ENCODE results near the gene HAS3. TPM values are rescaled to one million over a fixed set of nuclear protein-coding genes. Genes with fewer than 3 reads are reported as not detected.

Gene HAS3
- total RNA-seq, 1 donor from 2014 or later: 0.82 TPM

DNA sequence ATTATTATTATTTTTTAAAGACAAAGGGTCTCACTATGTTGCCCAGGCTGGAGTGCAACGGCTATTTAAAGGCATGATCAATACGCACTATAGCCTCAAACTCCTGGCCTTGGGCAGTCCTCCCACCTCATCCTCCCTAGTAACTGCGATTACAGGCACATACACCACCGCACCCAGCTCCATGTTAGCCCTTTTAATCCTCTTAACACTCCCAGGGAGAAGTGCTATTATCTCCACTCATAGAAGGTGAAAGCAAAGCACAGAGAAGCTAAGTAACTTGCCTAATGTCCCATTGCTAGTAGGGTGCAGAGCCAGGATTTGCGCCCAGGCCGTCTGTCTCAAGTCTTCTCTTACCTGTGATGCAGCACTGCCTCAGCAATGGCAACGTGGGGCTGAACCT is 5.0 kb downstream of the HAS3 start:
- CTCF ChIA-PET: no interaction called here
- intact Hi-C loops (cut with micrococcal nuclease): no loop called here
- ATAC-seq (ENCODE audit: low read depth): no peak
- DNase-seq: no peak
- Mint-ChIP-seq H3K4me3 (no peak overlapping the region), H3K36me3 (ENCODE audit: low read depth) (peaks cover 42% of the 10 kb centered on the region), H3K4me1 (peaks cover 13% of the 10 kb centered on the region), H3K27ac (no peak overlapping the region), H3K27me3 (peaks cover 22% of the 10 kb centered on the region), H3K9me3 (no peaks in the 10 kb centered on the region)
- POLR2A ChIA-PET: no interaction called here
- TF ChIP-seq, protein P1, sequence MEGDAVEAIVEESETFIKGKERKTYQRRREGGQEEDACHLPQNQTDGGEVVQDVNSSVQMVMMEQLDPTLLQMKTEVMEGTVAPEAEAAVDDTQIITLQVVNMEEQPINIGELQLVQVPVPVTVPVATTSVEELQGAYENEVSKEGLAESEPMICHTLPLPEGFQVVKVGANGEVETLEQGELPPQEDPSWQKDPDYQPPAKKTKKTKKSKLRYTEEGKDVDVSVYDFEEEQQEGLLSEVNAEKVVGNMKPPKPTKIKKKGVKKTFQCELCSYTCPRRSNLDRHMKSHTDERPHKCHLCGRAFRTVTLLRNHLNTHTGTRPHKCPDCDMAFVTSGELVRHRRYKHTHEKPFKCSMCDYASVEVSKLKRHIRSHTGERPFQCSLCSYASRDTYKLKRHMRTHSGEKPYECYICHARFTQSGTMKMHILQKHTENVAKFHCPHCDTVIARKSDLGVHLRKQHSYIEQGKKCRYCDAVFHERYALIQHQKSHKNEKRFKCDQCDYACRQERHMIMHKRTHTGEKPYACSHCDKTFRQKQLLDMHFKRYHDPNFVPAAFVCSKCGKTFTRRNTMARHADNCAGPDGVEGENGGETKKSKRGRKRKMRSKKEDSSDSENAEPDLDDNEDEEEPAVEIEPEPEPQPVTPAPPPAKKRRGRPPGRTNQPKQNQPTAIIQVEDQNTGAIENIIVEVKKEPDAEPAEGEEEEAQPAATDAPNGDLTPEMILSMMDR (IDR thresholded peaks at IDR 0.05): no peak

- POLR2A ChIA-PET: no interaction called here
- ATAC-seq (ENCODE audit: low read depth): no peak
These were observed 5.9 kb downstream of the HAS3 start for GRCh38 chr16:69111216-69111875.

DNA sequence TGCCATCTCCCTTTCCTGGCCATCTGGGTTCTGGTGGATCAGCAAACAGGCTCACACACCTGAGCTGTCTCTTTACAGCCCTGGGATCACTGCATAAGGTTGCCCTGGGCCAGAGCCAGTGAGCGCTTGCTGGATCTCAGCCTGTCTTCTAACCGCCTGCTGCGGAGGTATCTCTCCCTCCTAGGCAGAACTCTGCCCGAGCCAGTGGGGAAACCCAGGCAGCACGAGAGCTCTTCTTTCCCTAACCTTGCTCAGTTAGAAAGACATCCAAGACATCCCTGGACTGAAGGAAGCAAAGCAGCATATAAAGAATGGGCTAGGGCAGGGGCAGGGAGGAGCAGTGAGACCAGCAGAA is 6.4 kb downstream of the HAS3 start:
- peaks cover 7% of the 10 kb centered on the region for H3K4me1 Mint-ChIP-seq
- no peaks in the 10 kb centered on the region for H3K9me3 Mint-ChIP-seq
- no peak overlapping the region for H3K4me3 Mint-ChIP-seq
- H3K27me3 Mint-ChIP-seq: peaks cover 16% of the 10 kb centered on the region
- DNase-seq (no peak), ATAC-seq (ENCODE audit: low read depth) (no peak)
- ChIA-PET CTCF (interaction anchor here (1.3 kb wide), 2 partner anchors 9 to 18 kb away, joined by 3 to 6 read pairs; no protein-coding TSS in a partner anchor), POLR2A (interaction anchor here (0.6 kb wide), 1 partner anchor 745 kb away, joined by 7 read pairs; no protein-coding TSS in a partner anchor)
- intact Hi-C loops (cut with micrococcal nuclease): no loop called here
- H3K36me3 Mint-ChIP-seq (ENCODE audit: low read depth): peaks cover 47% of the 10 kb centered on the region
- TF ChIP-seq, protein P1 (IDR thresholded peaks at IDR 0.05): no peak
- H3K27ac Mint-ChIP-seq: no peak overlapping the region

More at GRCh38 chr16:69111216-69111875, 5.9 kb downstream of the HAS3 start:
- TF ChIP-seq, protein P1 (IDR thresholded peaks at IDR 0.05): no peak
- CTCF ChIA-PET: interaction anchor here (1.3 kb wide), 1 partner anchor 9 kb away, joined by 3 read pairs; no protein-coding TSS in a partner anchor
- Mint-ChIP-seq H3K4me3 (no peak overlapping the region), H3K36me3 (ENCODE audit: low read depth) (peaks cover 45% of the 10 kb centered on the region), H3K9me3 (no peaks in the 10 kb centered on the region), H3K27ac (no peak overlapping the region), H3K27me3 (peaks cover 18% of the 10 kb centered on the region), H3K4me1 (peaks cover 9% of the 10 kb centered on the region)
- intact Hi-C loops (cut with micrococcal nuclease): no loop called here
- no peak for DNase-seq

DNA sequence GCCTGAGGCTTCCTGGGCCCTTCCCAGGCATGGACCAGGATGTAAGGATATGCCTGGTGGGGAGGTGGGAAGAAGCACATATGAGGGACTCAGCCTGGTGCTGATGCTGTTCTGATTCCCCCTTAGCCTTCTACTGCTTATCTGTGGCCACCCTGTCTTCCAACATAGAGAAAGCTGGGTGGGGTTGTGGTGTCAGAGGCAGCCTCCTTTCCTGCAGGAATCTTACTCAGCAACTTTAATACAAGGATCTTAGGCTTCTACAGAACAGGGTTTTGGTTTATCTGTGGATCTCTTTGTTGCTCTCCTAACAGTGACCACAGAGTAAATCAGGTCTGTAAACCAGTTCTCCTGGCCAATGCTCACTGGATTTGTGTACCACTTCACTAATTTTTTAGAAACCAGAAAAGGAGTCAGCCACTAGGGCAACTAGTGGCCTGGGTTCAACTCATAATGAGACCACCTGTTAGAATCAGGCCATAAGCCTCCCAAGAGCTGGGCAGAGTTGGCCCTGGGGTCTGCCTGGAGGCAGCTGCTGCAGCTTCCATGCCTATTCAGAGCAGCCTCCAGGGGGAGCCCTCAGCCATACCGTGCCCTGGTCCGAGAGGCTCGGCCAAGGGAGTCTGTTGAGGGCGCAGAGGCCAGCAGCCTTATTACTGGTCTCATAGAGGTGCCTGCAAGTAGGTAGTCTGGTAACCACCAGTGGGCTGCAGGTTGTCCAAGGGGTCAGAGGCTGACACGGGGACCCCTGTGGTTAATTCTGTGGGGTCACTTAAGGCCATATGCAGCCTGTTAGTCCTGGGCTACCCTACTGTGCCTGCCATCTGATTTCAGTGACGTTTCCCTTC is 7.1 kb downstream of the HAS3 start:
- Mint-ChIP-seq H3K27me3 (peaks cover 11% of the 10 kb centered on the region), H3K4me3 (no peak overlapping the region), H3K27ac (no peak overlapping the region), H3K4me1 (peaks cover 2% of the 10 kb centered on the region), H3K36me3 (ENCODE audit: low read depth) (peaks cover 50% of the 10 kb centered on the region), H3K9me3 (no peaks in the 10 kb centered on the region)
- intact Hi-C loops (cut with micrococcal nuclease): no loop called here
- DNase-seq (peak; percentile 34), ATAC-seq (ENCODE audit: low read depth) (peak; percentile 85)
- POLR2A ChIA-PET: interaction anchor here (0.6 to 1.0 kb wide), 3 partner anchors 12 to 745 kb away, joined by 3 to 7 read pairs (median 3); no protein-coding TSS in a partner anchor
- CTCF ChIA-PET: interaction anchor here (1.0 to 1.5 kb wide), 6 partner anchors 8 to 40 kb away, joined by 3 to 6 read pairs (median 3); no protein-coding TSS in a partner anchor
- TF ChIP-seq, protein P1 (IDR thresholded peaks at IDR 0.05): peak; percentile 46

DNA sequence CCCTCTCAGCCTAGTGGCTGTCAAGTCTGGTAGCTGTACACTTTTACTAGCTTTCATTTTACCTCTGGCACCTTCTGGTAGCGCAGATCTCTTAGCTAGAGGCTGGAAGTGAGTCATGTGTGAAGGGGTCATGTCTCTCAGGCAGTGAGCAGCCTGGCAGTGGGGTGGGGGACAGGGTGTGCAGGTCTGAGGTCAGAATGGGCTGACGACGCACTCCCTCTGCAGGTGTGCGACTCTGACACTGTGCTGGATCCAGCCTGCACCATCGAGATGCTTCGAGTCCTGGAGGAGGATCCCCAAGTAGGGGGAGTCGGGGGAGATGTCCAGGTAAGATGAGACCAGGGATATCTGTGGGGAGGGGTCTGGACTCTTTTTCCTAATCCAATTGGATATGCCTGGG is 7.8 kb downstream of the HAS3 start:
- POLR2A ChIA-PET: interaction anchor here (1.0 kb wide), 2 partner anchors 11 to 583 kb away, joined by 3 read pairs; no protein-coding TSS in a partner anchor

More for the DNA sequence above, 7.8 kb downstream of the HAS3 start:
- no peak overlapping the region for H3K27ac Mint-ChIP-seq
- peaks cover 57% of the 10 kb centered on the region for H3K36me3 Mint-ChIP-seq (ENCODE audit: low read depth)
- ATAC-seq (ENCODE audit: low read depth) (no peak), DNase-seq (no peak)
- H3K27me3 Mint-ChIP-seq: peaks cover 6% of the 10 kb centered on the region
- intact Hi-C loops (cut with micrococcal nuclease): no loop called here
- H3K4me3 Mint-ChIP-seq: no peak overlapping the region
- no peaks in the 10 kb centered on the region for H3K9me3 Mint-ChIP-seq
- TF ChIP-seq, protein P1 (IDR thresholded peaks at IDR 0.05): no peak
- CTCF ChIA-PET: interaction anchor here (1.0 to 1.5 kb wide), 5 partner anchors 11 to 41 kb away, joined by 3 to 6 read pairs (median 3); no protein-coding TSS in a partner anchor
- H3K4me1 Mint-ChIP-seq: no peaks in the 10 kb centered on the region

Data from activated B cell treated with CpG ODN at 0.5 μM for 24 hours (primary cell).